NCI-H2227 (cell line): ENCODE data around the gene BSCL2.
"Not testable (repeated sequence)": the region's sequence is repeated elsewhere in the genome, so short reads cannot be mapped to it uniquely, and the experiment has no call there.

Experiments used
- DNase-seq: peaks from one replicate; lab custom pipeline; 2025; ENCODE audit not compliant: unreplicated experiment; lab: John Stamatoyannopoulos, UW

BSCL2 gene

GRCh38 chr11:62719302-62719978 is 12.2 kb upstream of the BSCL2 start:
- no peak for DNase-seq

GRCh38 chr11:62716816-62717215 is 9.6 kb upstream of the BSCL2 start:
- no peak for DNase-seq

GRCh38 chr11:62716206-62716605 is 9.0 kb upstream of the BSCL2 start:
- no peak for DNase-seq

GRCh38 chr11:62715150-62716130 is 8.2 kb upstream of the BSCL2 start:
- no peak for DNase-seq

GRCh38 chr11:62713343-62713742 is 6.1 kb upstream of the BSCL2 start:
- DNase-seq = no peak

- no peak for DNase-seq
Measured at GRCh38 chr11:62712861-62713260, 5.6 kb upstream of the BSCL2 start.

- no peak for DNase-seq
Measured at GRCh38 chr11:62712276-62712812, 5.1 kb upstream of the BSCL2 start.

GRCh38 chr11:62710001-62710345 is 2.7 kb upstream of the BSCL2 start:
- no peak for DNase-seq

GRCh38 chr11:62709247-62710000 is 2.2 kb upstream of the BSCL2 start:
- DNase-seq = peak; percentile 99

- no peak for DNase-seq
Measured at GRCh38 chr11:62708793-62709192, 1.6 kb upstream of the BSCL2 start.

- peak; percentile 27 for DNase-seq
Measured at GRCh38 chr11:62708392-62708791, 1.2 kb upstream of the BSCL2 start.

GRCh38 chr11:62706850-62707247 is 375 bp downstream of the BSCL2 start:
- DNase-seq = no peak

GRCh38 chr11:62705880-62706849 is 1.1 kb downstream of the BSCL2 start:
- peak; percentile 98 for DNase-seq

- peak; percentile 33 for DNase-seq
Measured at GRCh38 chr11:62705413-62705812, 1.8 kb downstream of the BSCL2 start.

GRCh38 chr11:62703921-62704320 is 3.3 kb downstream of the BSCL2 start:
- not testable (repeated sequence) for DNase-seq

- no peak for DNase-seq
Measured at GRCh38 chr11:62702246-62702645, 5.0 kb downstream of the BSCL2 start.

GRCh38 chr11:62694455-62695167 is 12.6 kb downstream of the BSCL2 start:
- peak; percentile 79 for DNase-seq

- not testable (repeated sequence) for DNase-seq
Measured at GRCh38 chr11:62693624-62694023, 13.6 kb downstream of the BSCL2 start.

- DNase-seq = peak; percentile 20
Measured at GRCh38 chr11:62689421-62690183, 17.6 kb downstream of the BSCL2 start, which contains the start of gene LRRN4CL. Gene LRRN4CL (minus strand): TSS chr11:62689530. CDS start chr11:62688508, 1,022 bp downstream.
